G401 (cell line): ENCODE data around the gene COL26A1. TPM values are rescaled to one million over a fixed set of nuclear protein-coding genes. Genes with fewer than 3 reads are reported as not detected.

Experiments
- DNase-seq: peaks from one replicate; pipeline ENCODE4 v3.0.0-alpha.2; 2015; ENCODE audit warnings: low spot score
- in situ Hi-C: cut with HindIII; loops from 2 replicates; pipeline ENCODE4 v1.10.0; 2016; ENCODE audit warnings: low sequenced_read_pairs, mixed read lengths
- total RNA-seq: library from RNA; depleted of rRNA; stranded (reverse); fragments of >200 nt; shearing (Covaris generic); gene quantifications from 2 replicates; pipeline ENCODE4 v1.2.3, GENCODE V29; 2014

Gene COL26A1
- total RNA-seq, 1 experiment from 2014 or later, result 104 TPM

DNA sequence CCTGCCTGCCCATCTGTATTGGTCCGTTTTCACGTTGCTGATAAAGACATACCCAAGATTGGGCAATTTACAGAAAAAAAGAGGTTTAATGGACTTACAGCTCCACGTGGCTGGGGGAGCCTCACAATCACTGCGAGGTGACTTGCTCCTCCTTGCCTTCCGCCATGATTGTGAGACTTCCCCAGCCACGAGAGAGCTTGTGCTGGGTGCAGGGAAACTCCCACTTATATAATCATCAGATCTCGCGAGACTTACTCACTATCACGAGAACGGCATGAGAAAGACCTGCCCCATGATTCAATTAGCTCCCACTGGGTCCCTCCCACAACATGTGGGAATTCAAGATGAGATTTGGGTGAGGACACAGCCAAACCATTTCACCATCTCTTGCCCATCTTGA is 154.6 kb downstream of the COL26A1 start:
- in situ Hi-C loops, result no loop called here

DNA sequence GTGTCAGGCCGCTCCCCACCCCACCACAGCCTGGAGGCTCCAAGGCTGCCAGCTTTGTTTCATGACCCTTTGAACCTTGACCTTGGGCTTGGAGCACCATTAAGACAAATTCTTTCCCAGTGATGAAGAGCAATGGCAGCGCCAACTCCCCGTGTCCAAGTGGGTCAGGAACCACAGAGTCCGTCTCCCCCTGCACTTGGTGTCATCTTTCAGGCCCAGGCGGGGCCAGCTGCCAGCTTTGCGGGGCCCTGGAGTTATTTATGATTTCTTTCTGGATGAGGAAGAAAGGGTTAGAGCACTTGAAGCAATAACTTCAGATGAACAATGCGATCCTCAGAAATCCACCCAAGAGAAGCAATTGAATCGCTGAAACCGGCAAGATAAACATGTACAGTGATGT is 155.7 kb downstream of the COL26A1 start:
- DNase-seq, result no peak
- in situ Hi-C loops, result no loop called here

More for the DNA sequence above, 154.6 kb downstream of the COL26A1 start:
- DNase-seq, result no peak

DNA sequence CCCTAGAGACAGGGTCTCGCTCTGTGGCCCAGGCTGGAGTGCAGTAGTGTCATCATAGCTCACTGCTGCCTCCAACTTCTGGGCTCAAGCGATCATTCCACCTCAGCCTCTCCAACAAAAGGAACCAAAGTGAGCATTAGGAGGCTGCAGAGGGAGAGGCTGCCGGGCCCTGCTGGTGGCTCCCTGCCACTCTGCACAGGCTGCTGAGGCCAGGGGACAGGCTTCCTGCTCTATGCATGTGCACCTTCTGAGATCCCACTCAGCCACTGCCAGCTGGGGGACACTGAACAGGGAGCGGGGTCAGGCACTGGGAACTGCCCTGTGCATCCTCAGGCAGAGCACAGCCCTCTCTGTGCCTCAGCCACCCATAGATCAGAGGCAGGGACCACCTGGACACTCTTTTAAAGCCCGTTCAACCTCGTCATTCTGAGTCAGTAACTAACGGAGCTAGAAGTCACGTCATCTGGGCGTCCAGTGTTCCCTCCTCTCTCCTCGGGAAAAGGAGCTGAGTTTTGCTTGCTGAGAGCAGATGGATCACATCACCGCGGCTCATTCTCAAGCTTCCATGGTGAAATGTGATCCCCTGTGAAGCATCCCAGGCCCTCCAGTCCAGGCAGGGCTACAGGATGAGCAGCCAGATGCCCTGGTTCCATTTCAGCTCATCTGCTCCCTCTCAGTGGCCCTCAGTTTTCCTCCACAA is 156.8 kb downstream of the COL26A1 start:
- in situ Hi-C loops, result no loop called here

DNA sequence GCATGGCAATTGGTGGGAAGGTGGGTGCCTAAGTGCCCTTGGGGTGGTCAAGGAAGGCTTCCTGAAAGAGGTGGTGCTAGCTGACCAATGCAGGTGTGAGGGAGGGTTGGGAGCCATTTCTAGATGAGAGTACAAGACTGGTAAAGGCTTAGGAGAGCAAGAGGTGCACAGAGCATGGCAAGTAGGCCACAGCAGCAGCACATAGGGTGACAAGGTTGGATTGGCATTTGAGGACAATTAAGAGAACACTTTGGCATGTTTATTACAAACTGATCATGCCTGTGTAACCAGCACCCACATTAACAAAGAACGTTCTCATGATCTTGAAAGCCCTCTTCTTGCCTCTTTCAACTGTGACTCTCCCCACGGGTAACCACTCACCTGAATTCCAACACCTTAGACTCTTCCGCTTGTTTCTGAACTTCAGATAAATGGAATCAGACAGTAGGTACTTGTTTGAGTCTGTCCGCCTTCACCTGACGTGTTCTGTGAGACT is 158.8 kb downstream of the COL26A1 start:
- in situ Hi-C loops, result no loop called here
- no peak for DNase-seq

More for the DNA sequence above, 156.8 kb downstream of the COL26A1 start:
- DNase-seq, result no peak

DNA sequence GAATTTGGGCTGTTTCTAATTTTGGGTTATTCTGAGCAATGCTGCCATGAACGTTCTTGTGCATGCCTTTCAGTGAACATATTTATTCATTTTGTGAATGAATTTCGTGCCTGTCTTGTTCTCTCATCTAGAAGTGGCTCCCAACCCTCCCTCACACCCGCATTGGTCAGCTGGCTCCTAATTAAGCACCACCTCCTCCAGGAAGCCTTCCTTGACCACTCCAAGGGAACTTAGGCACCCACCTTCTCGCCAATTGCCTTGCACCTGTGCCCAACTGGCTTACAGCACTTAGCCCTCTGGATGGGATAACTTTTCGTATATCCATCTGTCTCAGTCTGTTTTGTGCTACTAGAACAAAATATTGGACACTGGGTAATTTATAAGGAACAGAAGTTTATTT is 159.3 kb downstream of the COL26A1 start:
- DNase-seq, result no peak
- in situ Hi-C loops, result no loop called here

DNA sequence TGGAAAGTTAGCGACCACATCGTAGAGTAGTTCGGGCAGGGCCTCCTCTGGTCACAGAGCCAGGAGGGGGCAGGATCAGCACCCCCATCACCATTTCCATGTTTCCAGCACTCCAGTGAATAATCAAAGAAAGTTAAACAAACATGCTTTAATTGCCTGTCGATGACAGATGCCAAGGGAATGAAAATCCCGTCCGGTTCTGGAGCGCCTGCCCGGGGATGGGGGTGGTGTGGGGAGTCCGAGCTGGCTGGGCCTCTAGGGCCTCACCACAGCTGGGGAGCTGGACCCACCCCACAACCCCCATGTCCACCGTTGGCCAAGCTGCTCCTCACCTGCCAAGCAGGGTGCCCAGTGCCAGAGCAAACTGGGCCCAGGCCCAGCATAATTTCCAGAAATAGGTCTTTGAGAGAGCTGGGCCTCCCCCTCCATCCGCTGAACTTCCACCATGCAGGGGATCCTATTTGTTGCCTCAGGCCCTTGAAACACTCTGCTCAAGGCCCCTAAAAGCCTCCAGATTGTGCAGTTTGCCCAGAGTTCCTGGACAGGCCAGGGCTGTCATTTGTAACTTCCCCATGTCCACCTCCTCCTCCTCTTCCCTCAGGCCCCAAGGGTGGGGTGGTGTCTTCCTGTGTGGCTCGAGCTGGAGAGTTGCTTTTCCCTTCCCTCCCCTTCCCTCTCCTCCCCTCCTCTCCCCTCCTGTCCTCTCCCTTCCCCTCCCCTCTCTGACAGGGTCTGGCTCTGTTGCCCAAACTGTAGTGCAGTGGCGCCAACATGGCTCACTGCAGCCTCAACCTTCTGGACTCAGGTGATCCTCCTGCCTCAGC is 165.4 kb downstream of the COL26A1 start:
- in situ Hi-C loops, result no loop called here
- peak; percentile 23 for DNase-seq

DNA sequence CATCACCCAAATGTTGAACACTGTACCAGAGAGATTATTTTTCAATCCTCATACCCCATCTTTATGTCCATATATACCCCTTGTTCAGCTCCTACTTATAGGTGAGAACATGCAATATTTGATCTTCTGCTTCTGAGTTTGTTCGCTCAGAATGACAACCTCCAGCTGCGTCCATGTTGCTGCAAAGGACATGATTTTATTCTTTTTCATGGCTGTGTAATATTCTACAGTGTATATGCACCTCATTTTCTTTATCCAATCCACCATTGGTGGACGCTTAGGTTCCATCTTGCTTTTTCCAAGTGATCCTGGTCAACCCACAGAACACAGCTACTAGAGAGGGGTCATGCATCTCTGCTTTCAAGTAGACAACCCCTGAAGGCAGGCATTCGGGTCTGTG is 166.9 kb downstream of the COL26A1 start:
- DNase-seq, result no peak
- in situ Hi-C loops, result no loop called here

DNA sequence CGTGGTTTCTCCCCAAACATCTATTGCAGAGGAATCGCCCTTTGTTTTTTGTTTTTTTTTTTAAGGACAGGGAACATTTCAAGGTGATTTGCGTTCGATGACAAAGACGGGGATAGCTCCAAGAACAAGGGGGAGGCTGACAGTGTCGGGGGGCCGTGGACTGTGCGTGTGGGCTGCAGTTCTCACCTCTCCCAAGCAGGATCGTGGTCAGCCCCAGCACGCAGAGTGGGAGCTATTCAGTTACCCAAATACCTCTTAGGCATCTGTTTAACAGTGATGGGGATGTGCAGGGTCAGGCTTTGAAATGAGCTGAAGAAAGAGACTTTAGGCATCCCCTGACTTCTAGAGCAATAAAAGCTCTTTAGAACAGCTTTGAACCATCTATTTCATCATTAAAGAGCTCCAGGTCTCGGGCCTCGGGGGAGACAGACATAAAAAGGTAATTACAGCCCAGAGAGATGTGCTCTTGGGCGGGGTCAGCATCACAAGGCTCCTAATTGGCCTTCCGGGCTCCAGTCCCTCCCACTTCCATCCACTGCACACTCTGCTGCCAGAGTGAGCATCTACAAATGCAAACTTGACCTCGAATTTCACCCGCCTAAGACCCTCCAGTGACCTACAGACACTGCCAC is 169.2 kb downstream of the COL26A1 start:
- no peak for DNase-seq
- in situ Hi-C loops, result no loop called here

DNA sequence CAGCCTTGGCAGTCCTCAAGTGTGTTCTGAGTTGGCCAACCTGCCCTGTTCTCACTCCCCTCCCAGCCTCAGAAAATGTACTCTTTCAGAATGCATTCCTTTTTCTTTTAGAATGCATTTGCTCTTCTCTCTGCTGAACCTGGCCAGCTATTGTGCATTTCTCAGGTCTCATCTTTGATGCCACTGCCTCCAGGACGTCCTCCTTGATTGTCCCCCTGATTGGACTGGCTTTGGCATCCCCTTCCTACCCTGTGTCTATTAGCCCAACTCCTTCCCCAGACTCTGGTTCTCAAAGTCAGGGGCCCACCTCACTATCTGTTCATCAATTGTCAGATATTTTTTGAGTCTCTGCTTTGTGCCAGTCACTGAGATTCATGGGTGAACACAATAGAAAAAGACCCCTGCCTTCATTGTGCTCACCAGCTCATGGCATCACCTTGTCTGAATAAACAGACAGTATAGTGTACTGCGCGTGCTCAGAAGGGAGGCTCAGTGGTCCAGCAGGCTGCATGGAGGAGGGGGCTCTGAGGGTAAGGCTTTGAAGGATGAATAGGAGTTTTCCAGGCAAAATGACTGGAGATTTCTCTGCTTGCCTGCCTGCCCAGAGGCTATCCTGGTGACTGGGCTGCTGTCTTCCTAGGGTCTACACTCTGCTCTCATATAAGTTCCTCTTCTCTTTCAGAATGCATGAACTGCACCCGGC is 169.9 kb downstream of the COL26A1 start:
- in situ Hi-C loops, result no loop called here
- no peak for DNase-seq

DNA sequence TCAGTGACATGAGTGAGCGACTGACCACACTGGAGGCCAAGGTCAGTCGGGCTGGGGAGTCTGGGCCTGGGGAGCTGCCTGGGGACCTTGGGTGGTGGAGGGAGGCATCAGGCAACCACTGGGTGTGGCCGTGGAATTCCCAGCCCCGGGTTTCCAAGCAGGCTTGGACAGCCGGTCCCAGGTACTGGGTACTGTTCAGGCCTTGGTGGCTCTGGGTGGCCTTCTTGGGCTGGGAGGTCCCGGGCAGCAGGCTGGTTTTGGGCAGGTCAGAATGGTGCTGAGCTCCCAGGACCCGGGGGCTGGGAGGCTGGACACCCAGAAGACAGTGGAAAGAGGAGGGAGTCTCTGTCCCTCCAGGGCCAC is 170.4 kb downstream of the COL26A1 start:
- in situ Hi-C loops, result no loop called here
- no peak for DNase-seq

DNA sequence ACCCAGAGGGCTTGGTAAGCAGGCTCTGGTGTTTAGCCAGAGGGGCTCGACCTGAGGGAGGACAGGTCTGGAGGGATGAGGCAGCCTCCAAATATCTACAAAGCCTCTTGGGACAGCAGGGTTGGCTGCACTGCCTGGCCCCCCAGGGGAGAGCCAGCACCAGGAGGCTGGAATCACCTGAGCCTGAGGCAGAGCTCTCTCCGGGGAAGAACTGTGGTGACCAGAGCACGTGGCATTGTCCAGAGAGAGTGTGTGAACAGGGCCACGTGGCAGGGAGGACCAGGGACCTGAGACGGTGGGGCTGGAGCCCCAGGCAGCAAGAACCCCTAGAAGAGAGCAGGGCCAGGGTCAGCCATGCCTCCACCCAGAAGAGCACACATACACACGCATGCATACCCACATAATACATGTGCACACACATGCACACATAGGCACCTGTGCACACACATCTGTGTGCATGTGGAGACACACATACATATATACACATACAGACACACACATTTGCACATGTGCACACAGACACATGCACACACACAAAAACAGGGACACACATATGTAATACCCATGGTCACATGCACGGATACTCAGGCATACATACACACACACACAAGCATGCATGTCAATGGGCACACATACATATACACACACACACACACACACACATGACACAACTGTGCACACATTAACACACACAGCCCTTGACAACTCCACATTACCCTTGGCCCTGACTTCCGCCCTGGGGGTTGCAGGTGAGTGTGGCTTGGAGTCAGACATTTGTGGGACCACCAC is 171.5 kb downstream of the COL26A1 start:
- DNase-seq, result no peak
- in situ Hi-C loops, result no loop called here

DNA sequence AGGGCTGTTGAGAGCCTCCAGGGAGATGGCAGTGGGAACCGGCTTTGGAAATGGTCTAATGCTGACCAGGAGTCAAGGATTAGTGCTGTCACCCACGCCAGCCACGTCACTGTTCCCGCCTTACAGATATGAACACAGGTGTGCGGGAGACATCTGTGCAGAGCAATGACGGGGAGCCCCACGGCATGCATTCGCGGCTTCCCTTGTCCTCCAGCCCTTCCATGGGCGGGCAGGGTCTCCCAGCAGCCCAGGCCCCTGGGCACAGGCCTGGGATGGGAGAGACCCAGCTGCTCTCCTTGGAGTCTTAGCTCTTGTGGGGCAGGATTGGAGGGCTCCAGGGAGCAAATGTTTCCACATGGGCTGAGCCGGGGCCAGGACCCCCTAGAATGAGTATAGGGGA is 172.2 kb downstream of the COL26A1 start:
- in situ Hi-C loops, result no loop called here
- DNase-seq, result no peak

DNA sequence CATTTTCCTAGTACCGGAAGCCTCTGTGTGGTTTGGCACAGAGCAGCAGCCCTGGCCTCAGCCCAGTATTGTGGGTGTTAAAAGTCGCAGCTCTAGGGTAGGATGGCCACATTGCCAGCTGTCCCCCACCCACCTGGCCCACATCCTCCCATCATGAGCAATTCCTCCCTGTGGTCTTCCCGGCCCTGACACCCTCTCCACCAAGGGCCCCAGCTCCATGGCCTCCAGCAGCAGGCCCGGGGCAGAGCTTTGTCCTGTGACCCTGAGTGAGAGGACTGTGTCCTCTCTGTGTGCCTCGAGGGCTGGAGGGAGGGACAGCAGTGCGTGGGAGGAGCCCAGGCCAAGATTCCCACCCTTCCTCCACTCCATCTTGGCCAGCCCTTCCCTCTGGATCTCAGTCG is 172.7 kb downstream of the COL26A1 start:
- in situ Hi-C loops, result no loop called here
- DNase-seq, result no peak

DNA sequence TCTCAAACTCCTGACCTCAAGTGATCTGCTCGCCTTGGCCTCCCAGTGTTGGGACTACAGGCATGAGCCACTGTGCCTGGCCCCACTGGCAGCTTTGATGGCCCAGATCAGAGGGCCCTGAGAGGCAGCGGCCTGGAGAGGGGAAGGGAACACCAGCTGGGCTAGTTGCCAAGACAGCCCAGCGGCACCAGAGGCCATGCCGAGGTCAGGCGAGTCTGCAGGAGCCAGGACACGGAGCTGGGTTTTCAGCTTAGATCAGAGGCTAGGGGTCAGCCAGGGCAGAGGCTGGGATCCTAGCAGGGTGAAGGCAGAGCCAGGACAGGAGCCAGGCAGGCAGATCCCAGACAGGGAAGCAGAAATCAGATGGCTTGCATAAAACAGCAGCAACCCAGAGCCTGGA is 173.6 kb downstream of the COL26A1 start:
- DNase-seq, result no peak
- in situ Hi-C loops, result no loop called here

DNA sequence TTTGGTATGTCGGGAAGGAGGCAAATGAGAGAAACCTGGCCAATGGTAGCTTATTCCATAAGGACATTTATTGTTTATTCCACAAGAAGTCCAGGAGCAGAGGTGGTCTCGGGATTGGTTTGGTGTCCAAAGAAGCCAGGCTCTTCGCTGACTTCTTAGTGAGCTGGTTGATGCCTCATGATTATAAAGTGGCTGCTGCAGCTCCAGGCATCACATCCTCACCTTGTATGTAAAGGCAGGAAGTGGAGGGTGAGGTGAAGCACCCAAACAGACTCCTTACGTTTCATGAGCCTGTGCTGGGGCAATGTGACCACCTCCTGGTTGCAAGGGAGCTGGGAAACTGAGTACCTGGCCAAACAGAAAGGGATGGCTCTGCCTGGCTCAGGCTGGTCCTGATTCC is 174.0 kb downstream of the COL26A1 start:
- no peak for DNase-seq
- in situ Hi-C loops, result no loop called here

DNA sequence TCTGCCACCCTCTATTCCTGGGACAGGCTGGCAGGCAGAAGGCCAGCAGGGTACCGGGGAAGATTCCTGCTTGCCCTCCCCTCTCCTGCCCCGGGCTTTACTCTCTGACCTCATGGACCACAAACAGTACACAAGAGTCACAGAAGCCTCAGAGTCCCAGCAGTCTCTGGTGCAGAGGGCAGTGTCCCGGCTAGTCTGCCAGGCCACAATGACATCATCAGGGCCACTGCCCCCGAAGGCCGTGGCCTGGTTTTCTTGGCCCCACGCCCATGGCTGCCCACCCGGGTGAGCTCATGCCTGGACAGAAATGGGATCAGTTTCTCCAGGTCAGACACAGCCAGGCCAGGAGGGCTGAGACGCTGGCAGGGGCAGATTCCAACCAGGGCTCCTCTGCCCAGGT is 174.5 kb downstream of the COL26A1 start:
- DNase-seq, result no peak
- in situ Hi-C loops, result no loop called here

DNA sequence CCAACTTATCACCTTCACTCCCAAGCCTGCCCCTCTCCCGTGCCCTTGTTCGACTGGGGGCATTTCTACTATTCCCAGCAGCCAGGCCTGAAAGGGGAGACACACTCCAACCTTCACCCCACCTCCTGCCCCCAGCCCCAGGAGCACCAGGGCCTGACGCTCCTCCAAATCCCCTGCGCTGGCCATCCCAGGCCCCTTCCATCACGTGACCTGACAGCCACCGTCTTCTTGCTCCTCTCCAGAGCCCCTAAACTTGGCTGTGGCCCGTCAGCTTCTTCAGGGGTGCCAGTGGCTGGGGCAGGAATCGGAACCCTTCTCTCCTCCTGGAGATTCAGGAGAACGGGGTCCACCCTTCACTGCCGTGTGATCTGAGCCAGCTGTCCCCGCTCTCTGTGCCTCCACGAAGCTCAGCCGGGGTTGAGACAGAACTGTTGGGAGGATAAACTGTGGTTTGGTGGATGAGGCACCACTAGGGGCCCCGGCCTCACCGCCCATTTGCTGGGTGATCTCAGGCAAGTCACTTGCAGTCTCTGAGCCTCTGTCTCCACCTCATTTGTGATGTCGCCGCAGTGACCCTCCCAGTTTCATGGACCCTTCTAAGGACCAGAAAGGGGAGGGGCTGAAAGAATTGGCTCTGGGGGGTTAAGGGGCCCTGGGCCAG is 175.4 kb downstream of the COL26A1 start:
- in situ Hi-C loops, result no loop called here
- no peak for DNase-seq
